Osteocyte (in vitro differentiated cells): ENCODE data around the gene PCSK1N. TPM values are rescaled to one million over a fixed set of nuclear protein-coding genes. Genes with fewer than 3 reads are reported as not detected.
"Not testable (repeated sequence)": the region's sequence is repeated elsewhere in the genome, so short reads cannot be mapped to it uniquely, and the experiment has no call there.

Experiments
- DNase-seq: peaks from one replicate; pipeline ENCODE4 v3.0.0; 2021; ENCODE audit warnings: mixed read lengths; ENCODE audit not compliant: unreplicated experiment; ENCODE audit errors: extremely low spot score
- H3K27ac Mint-ChIP-seq: one replicate; pipeline ENCODE4 v1.8.0; 2021; ENCODE audit warnings: mild to moderate bottlenecking, mixed read lengths; ENCODE audit not compliant: unreplicated experiment
- H3K27me3 Mint-ChIP-seq: one replicate; pipeline ENCODE4 v1.8.0; 2021; ENCODE audit warnings: mixed read lengths; ENCODE audit not compliant: unreplicated experiment
- H3K36me3 Mint-ChIP-seq: one replicate; pipeline ENCODE4 v1.8.0; 2021; ENCODE audit warnings: mixed read lengths; ENCODE audit not compliant: unreplicated experiment
- H3K4me1 Mint-ChIP-seq: one replicate; pipeline ENCODE4 v1.8.0; 2021; ENCODE audit warnings: mixed read lengths; ENCODE audit not compliant: unreplicated experiment
- H3K4me3 Mint-ChIP-seq: one replicate; pipeline ENCODE4 v1.8.0; 2021; ENCODE audit warnings: mild to moderate bottlenecking, moderate library complexity, mixed read lengths; ENCODE audit not compliant: unreplicated experiment
- H3K9me3 Mint-ChIP-seq: one replicate; pipeline ENCODE4 v1.8.0; 2021; ENCODE audit warnings: mixed read lengths; ENCODE audit not compliant: unreplicated experiment
- CTCF ChIP-seq: fragments of 200-600 bp; sonication (generic); IDR thresholded peaks from 2 replicates; pipeline ENCODE4 v1.5.0; 2021; ENCODE audit warnings: antibody characterized with exemption, mild to moderate bottlenecking, moderate library complexity
- long read RNA-seq: library from polyadenylated mRNA; unstranded; transcript quantifications from one replicate; pipeline ENCODE4 v2.0.0, GENCODE V29; 2021
- total RNA-seq: library from RNA; stranded (reverse); gene quantifications from 2 replicates; pipeline ENCODE4 v1.2.1, GENCODE V29; 2021

PCSK1N gene, protein sequence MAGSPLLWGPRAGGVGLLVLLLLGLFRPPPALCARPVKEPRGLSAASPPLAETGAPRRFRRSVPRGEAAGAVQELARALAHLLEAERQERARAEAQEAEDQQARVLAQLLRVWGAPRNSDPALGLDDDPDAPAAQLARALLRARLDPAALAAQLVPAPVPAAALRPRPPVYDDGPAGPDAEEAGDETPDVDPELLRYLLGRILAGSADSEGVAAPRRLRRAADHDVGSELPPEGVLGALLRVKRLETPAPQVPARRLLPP
- total RNA-seq: 13.1 and 14.8 TPM in 2 replicates
- long read RNA-seq: 0 reads

- Mint-ChIP-seq H3K36me3 (peaks cover 2% of the 10 kb centered on the region), H3K9me3 (peaks cover 4% of the 10 kb centered on the region), H3K4me1 (peaks cover 5% of the 10 kb centered on the region), H3K4me3 (peak within 1 kb of the TSS; percentile 74), H3K27ac (no peak within 1 kb of the TSS), H3K27me3 (peaks cover 38% of the 10 kb centered on the region)
- no peak for DNase-seq
- TF ChIP-seq CTCF: no peak
Observed at GRCh38 chrX:48835524-48836329, at the start of gene PCSK1N. Gene PCSK1N, minus strand, starts transcription at chrX:48835610. Its CDS starts 78 bp downstream, at chrX:48835532.

DNA sequence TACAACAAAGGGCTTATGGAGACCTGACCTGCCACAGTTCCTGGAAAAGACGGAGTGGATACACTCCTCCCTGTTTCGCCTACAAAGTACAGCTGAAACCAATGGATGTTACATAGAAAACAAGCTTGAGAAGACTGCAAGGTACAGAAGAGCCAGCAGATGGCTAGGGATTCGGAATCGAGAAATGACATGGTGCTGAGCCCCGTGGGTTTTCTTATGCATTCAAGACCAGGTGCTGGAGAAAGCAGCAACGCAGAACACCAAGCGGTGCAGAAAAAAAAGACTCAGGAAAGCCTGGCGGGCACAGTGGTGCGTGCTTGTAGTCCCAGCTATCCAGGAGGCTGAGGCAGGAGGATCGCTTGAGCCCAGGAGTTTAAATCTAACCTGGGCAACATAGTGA is 48.3 kb upstream of the PCSK1N start:
- Mint-ChIP-seq H3K4me1 (no peaks in the 10 kb centered on the region), H3K9me3 (no peaks in the 10 kb centered on the region), H3K27ac (no peak overlapping the region), H3K4me3 (no peak overlapping the region), H3K36me3 (no peaks in the 10 kb centered on the region), H3K27me3 (peaks cover 3% of the 10 kb centered on the region)
- DNase-seq: no peak
- no peak for TF ChIP-seq CTCF

GRCh38 chrX:48876944-48877343 is 41.5 kb upstream of the PCSK1N start:
- H3K4me3 Mint-ChIP-seq, H3K27ac Mint-ChIP-seq, H3K36me3 Mint-ChIP-seq, H3K4me1 Mint-ChIP-seq, H3K9me3 Mint-ChIP-seq, DNase-seq: not testable (repeated sequence)
- H3K27me3 Mint-ChIP-seq: peaks cover 17% of the 10 kb centered on the region

GRCh38 chrX:48872017-48872416 is 36.6 kb upstream of the PCSK1N start:
- DNase-seq, H3K27ac Mint-ChIP-seq: not testable (repeated sequence)

GRCh38 chrX:48864210-48864609 is 28.8 kb upstream of the PCSK1N start:
- DNase-seq: no peak
- peaks cover 2% of the 10 kb centered on the region for H3K4me1 Mint-ChIP-seq
- H3K4me3 Mint-ChIP-seq: no peak overlapping the region
- peaks cover 5% of the 10 kb centered on the region for H3K27me3 Mint-ChIP-seq
- no peak for TF ChIP-seq CTCF
- H3K36me3 Mint-ChIP-seq: no peaks in the 10 kb centered on the region
- H3K9me3 Mint-ChIP-seq: peaks cover 8% of the 10 kb centered on the region
- H3K27ac Mint-ChIP-seq: no peak overlapping the region

More at GRCh38 chrX:48872017-48872416, 36.6 kb upstream of the PCSK1N start:
- H3K4me3 Mint-ChIP-seq, H3K4me1 Mint-ChIP-seq, H3K36me3 Mint-ChIP-seq, H3K9me3 Mint-ChIP-seq: not testable (repeated sequence)
- peaks cover 12% of the 10 kb centered on the region for H3K27me3 Mint-ChIP-seq

DNA sequence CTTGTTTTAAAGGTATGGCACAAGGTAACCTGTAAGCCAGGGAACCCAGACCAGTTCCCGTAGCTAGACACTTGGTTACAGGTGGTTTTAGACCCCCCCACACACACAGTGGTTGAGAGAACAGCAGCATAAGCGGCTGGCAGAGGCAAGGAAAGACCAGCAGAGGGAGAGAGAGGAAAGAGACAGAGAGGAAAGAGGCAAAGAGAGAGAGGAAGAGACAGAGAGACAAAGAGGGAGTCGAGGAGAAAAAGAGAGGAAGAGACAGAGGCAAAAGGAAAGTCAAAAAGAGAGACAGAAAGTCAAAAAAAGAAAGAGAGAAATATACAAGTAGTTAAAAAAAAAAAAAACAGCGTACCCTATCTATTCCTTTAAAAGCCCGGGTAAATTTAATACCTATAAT is 19.5 kb upstream of the PCSK1N start:
- H3K4me3 Mint-ChIP-seq: no peak overlapping the region
- H3K36me3 Mint-ChIP-seq: no peaks in the 10 kb centered on the region
- H3K4me1 Mint-ChIP-seq: no peaks in the 10 kb centered on the region
- peaks cover 15% of the 10 kb centered on the region for H3K27me3 Mint-ChIP-seq
- DNase-seq: no peak
- H3K27ac Mint-ChIP-seq: no peak overlapping the region
- peaks cover 11% of the 10 kb centered on the region for H3K9me3 Mint-ChIP-seq
- peak; percentile 29 for TF ChIP-seq CTCF

GRCh38 chrX:48854121-48854804 is 18.9 kb upstream of the PCSK1N start:
- not testable (repeated sequence) for H3K36me3 Mint-ChIP-seq, H3K4me3 Mint-ChIP-seq, H3K4me1 Mint-ChIP-seq, H3K27ac Mint-ChIP-seq, DNase-seq
- H3K9me3 Mint-ChIP-seq: peaks cover 11% of the 10 kb centered on the region
- H3K27me3 Mint-ChIP-seq: peaks cover 15% of the 10 kb centered on the region

GRCh38 chrX:48853494-48853893 is 18.1 kb upstream of the PCSK1N start:
- not testable (repeated sequence) for H3K36me3 Mint-ChIP-seq, H3K4me1 Mint-ChIP-seq, DNase-seq, H3K4me3 Mint-ChIP-seq, H3K27ac Mint-ChIP-seq
- Mint-ChIP-seq H3K9me3 (peaks cover 11% of the 10 kb centered on the region), H3K27me3 (peaks cover 19% of the 10 kb centered on the region)
